IPS-18c (cell line): ENCODE measurements around the gene BRIP1.
"Not testable (repeated sequence)": the region's sequence is repeated elsewhere in the genome, so short reads cannot be mapped to it uniquely, and the experiment has no call there.

ENCODE experiments used
- H3K4me3 ChIP-seq: 2 replicates; pipeline ENCODE4 v1.7.0; 2013; ENCODE audit warnings: low read depth, mild to moderate bottlenecking, low read length, moderate library complexity; ENCODE audit not compliant: insufficient read depth
- H3K9me3 ChIP-seq: one replicate; pipeline ENCODE4 v1.6.1; 2013; ENCODE audit warnings: mild to moderate bottlenecking, low read length, moderate library complexity; ENCODE audit not compliant: control insufficient read depth, insufficient read depth

The BRIP1 gene

DNA sequence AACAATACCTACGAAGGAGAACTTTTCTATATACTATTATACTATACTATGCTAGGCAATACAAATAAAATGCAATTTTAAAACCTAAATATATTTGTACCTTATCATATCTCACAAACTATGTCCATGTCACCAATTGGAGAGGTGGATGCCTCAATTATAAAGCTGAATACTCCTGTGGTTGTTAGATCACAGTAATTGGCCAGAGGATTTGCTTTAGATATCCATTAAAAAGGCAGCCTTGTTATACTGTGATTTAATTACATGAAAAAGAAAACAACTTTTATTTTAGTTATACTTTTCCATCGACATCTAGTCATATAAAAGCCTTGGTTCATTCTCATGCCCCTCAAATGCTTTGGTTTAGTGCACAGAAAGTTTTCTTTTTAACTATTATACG, 129.3 kb downstream of the BRIP1 start:
- Histone ChIP-seq H3K9me3 (no peaks in the 10 kb centered on the region), H3K4me3 (no peak overlapping the region)

- Histone ChIP-seq H3K4me3 (no peak overlapping the region), H3K9me3 (no peaks in the 10 kb centered on the region)
Measured at GRCh38 chr17:61733021-61733420, 130.3 kb downstream of the BRIP1 start.

GRCh38 chr17:61732169-61732568, 131.2 kb downstream of the BRIP1 start:
- H3K4me3 ChIP-seq, result no peak overlapping the region
- no peaks in the 10 kb centered on the region for H3K9me3 ChIP-seq

DNA sequence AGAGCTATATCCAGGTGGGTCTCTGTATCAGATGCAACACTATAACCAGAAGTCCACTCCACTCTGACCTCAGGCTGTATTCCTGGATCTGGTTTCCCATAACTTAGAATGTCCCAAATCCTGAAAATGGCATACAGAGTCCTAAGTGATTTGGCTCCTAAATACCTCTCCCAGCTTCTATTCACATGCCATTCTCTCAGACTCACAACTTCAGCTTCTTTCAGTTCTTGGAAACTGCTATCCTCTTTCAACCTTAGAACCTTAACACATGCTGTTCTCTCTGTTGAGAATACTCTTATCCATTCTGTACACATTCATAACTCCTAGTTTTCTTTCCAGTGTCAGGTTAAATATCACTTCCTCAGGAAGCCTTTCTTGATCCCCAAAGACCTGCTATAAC, 132.0 kb downstream of the BRIP1 start:
- Histone ChIP-seq H3K9me3 (no peaks in the 10 kb centered on the region), H3K4me3 (no peak overlapping the region)

DNA sequence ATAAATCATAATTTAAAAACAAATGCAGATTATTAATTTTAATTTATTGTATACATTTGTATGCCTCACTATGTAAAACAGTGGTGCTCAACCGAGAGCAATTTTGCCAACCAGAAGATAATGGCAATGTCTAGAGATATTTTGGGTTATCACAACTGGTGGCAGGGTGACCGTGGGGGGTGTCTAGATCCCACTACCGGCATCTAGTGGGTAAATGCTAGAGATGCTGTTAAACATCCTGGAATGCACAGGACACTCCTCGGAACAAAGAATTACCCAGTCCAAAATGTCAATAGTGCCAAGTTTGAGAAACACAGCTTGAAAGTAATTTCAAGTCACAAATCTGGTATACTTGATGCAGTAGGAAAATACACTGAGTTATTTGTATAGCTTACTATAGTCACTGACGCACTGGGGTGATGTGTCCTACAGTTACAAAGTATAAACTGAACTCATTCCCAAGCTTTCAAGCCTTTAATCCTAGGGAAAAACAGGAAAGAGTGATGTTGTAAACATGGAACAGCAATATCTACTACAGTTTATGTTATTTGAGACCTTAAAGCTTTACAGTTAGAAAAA, 133.5 kb downstream of the BRIP1 start:
- no peaks in the 10 kb centered on the region for H3K9me3 ChIP-seq
- H3K4me3 ChIP-seq, result no peak overlapping the region

- H3K4me3 ChIP-seq, result no peak overlapping the region
- no peaks in the 10 kb centered on the region for H3K9me3 ChIP-seq
Measured at GRCh38 chr17:61728297-61728836, 135.0 kb downstream of the BRIP1 start.

- H3K4me3 ChIP-seq, H3K9me3 ChIP-seq: not testable (repeated sequence)
Measured at GRCh38 chr17:61727798-61728197, 135.5 kb downstream of the BRIP1 start.

GRCh38 chr17:61726977-61727376, 136.4 kb downstream of the BRIP1 start:
- H3K4me3 ChIP-seq, result no peak overlapping the region
- no peaks in the 10 kb centered on the region for H3K9me3 ChIP-seq

- peaks cover 2% of the 10 kb centered on the region for H3K9me3 ChIP-seq
- no peak overlapping the region for H3K4me3 ChIP-seq
Measured at GRCh38 chr17:61724777-61725176, 138.6 kb downstream of the BRIP1 start.

- peaks cover 2% of the 10 kb centered on the region for H3K9me3 ChIP-seq
Measured at GRCh38 chr17:61723914-61724313, 139.4 kb downstream of the BRIP1 start.

GRCh38 chr17:61723183-61723582, 140.1 kb downstream of the BRIP1 start:
- no peak overlapping the region for H3K4me3 ChIP-seq
- peaks cover 2% of the 10 kb centered on the region for H3K9me3 ChIP-seq

More at GRCh38 chr17:61723914-61724313, 139.4 kb downstream of the BRIP1 start:
- no peak overlapping the region for H3K4me3 ChIP-seq

DNA sequence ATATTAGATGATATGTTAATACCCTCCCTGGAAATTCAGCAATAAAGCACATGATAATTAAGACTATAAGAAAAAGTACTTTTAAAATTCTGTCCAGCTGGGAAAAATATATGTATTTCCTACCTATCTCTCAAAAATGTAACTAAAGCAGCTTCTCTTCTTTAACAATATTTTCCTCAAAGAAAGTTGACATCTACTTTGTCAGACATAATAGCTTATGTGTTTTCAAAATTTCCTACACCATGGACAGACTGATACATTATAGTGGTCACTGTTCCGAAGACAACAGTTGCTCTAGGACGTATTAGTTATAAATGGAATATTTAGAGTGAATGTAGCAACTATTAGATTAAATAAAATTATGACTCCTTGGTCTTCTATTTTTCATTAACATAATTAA, 140.9 kb downstream of the BRIP1 start:
- Histone ChIP-seq H3K9me3 (peaks cover 2% of the 10 kb centered on the region), H3K4me3 (no peak overlapping the region)

DNA sequence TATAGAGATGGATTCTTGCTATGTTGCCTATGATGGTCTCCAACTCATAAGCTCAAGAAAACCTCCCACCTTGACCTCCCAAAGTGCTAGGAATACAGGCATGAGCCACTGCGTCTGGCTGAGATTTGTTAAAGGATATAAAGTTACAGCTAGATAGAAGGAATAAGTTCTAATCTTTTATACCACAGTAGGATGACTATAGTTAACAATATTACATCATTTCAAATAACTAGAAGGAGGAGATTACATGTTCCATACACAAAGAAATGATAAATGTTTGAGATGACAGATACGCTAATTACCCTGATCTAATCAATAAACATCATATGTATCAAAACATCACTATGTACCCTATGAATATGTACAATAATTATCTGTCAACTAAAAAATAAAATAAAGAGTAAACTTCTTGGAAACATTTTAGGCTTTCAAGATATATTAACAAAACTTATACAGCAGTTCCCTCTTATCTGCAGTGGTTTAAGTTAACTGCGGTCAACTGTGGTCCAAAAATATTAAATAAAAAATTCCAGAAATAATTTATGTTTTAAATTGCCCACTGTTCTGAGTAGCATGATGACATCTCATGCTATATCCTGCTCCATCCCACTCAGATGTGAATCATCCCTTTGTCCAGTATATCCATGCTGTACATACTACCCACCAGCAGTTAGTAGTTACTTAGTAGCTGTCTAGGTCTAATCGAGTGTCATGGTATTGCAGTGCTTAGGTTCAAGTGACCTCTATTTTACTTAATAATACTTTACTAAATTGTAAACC, 143.1 kb downstream of the BRIP1 start:
- H3K9me3 ChIP-seq, result peaks cover 2% of the 10 kb centered on the region

GRCh38 chr17:61719220-61719619, 144.1 kb downstream of the BRIP1 start:
- H3K9me3 ChIP-seq, H3K4me3 ChIP-seq: not testable (repeated sequence)

More for the DNA sequence above, 143.1 kb downstream of the BRIP1 start:
- H3K4me3 ChIP-seq, result no peak overlapping the region

DNA sequence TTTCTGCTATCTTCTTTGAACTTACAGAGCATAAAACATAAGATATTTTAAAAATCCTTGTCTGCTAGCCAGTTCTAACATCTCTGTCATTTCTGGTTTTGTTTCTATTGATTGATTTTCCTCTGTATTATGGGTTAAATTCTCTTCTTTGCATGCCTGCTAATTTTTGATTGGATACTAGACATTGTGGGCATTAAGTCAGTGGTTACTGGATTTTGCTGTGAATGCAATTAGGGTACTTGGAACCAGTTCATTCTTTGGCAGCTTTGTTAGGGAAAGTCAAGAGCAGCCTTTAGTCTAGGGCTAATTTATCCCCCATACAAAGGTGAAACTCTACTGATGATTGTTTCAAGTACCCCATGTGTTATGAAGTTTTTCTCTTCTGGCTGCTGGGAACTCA, 145.3 kb downstream of the BRIP1 start:
- Histone ChIP-seq H3K4me3 (no peak overlapping the region), H3K9me3 (peaks cover 2% of the 10 kb centered on the region)

GRCh38 chr17:61717352-61717751, 146.0 kb downstream of the BRIP1 start:
- Histone ChIP-seq H3K9me3 (peaks cover 2% of the 10 kb centered on the region), H3K4me3 (no peak overlapping the region)

DNA sequence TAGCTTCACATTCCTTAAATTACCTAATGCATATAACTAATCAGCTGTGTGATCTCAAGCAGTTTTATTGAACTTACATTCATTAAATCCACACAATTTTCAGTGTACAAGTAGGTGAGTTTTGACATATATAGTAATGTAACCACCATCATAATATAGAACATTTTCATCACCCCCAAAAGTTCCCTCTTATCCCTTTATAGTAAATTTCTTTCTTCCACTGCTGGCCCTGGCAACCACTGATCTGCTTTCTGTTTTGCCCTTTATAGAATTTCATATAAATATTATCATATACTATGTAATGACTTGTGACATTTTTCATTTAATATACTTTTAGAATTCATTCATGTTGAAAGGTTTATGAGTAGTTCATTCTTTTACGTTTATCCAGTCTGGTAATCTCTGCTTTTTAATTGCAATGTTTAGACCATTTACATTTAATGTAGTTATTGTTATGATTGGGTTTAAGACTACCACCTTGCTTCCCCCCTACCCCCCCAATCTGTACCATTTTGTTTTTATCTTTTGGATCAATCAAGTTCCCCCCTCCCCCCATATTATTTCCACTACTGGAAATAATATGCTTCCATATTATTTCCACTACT, 147.0 kb downstream of the BRIP1 start:
- peaks cover 1% of the 10 kb centered on the region for H3K9me3 ChIP-seq
- H3K4me3 ChIP-seq, result no peak overlapping the region

- H3K9me3 ChIP-seq, result no peaks in the 10 kb centered on the region
- H3K4me3 ChIP-seq, result no peak overlapping the region
Measured at GRCh38 chr17:61715348-61715747, 148.0 kb downstream of the BRIP1 start.
